Activated gamma-delta T cell treated with anti-CD3 and anti-CD28 coated beads, Interleukin-2, amount 50 U/mL, for 16 hours (primary cell): ENCODE results near the gene UTS2R.

Experiments
- DNase-seq: peaks from one replicate; pipeline ENCODE4 v3.0.0-alpha.2; 2020; ENCODE audit warnings: low read depth

UTS2R gene

GRCh38 chr17:82389379-82389778 lies 17.8 kb downstream of the UTS2R start:
- DNase-seq = no peak

- DNase-seq = no peak
Measured at GRCh38 chr17:82390015-82390859, 18.7 kb downstream of the UTS2R start.

- DNase-seq = no peak
Measured at GRCh38 chr17:82390860-82391435, 19.4 kb downstream of the UTS2R start.

- DNase-seq = no peak
Measured at GRCh38 chr17:82391496-82392066, 20.0 kb downstream of the UTS2R start.

- DNase-seq = no peak
Measured at GRCh38 chr17:82392209-82392920, 20.8 kb downstream of the UTS2R start.

- DNase-seq = no peak
Measured at GRCh38 chr17:82392941-82393340, 21.4 kb downstream of the UTS2R start.

- no peak for DNase-seq
Measured at GRCh38 chr17:82394278-82394677, 22.7 kb downstream of the UTS2R start.

- no peak for DNase-seq
Measured at GRCh38 chr17:82396601-82397435, 25.3 kb downstream of the UTS2R start.

GRCh38 chr17:82397449-82398335 lies 26.1 kb downstream of the UTS2R start:
- no peak for DNase-seq

GRCh38 chr17:82399041-82399441 lies 27.5 kb downstream of the UTS2R start:
- no peak for DNase-seq

- no peak for DNase-seq
Measured at GRCh38 chr17:82399601-82400101, 28.1 kb downstream of the UTS2R start.

- no peak for DNase-seq
Measured at GRCh38 chr17:82400206-82400605, 28.6 kb downstream of the UTS2R start.

GRCh38 chr17:82400830-82401229 lies 29.3 kb downstream of the UTS2R start:
- DNase-seq = peak; percentile 17

GRCh38 chr17:82402865-82403264 lies 31.3 kb downstream of the UTS2R start:
- DNase-seq = no peak

- no peak for DNase-seq
Measured at GRCh38 chr17:82403662-82404660, 32.4 kb downstream of the UTS2R start.

- no peak for DNase-seq
Measured at GRCh38 chr17:82405051-82405450, 33.5 kb downstream of the UTS2R start.

GRCh38 chr17:82406131-82406671 lies 34.6 kb downstream of the UTS2R start:
- no peak for DNase-seq

GRCh38 chr17:82407255-82407654 lies 35.7 kb downstream of the UTS2R start:
- no peak for DNase-seq
